ENCODE data around the gene BEGAIN. TPM values are rescaled to one million over a fixed set of nuclear protein-coding genes. Genes with fewer than 3 reads are reported as not detected.

Gene BEGAIN
- total RNA-seq, 4 donors from 2014 or later: 0.27 to 2.5 (median 0.37) TPM; not detected in 1

DNA sequence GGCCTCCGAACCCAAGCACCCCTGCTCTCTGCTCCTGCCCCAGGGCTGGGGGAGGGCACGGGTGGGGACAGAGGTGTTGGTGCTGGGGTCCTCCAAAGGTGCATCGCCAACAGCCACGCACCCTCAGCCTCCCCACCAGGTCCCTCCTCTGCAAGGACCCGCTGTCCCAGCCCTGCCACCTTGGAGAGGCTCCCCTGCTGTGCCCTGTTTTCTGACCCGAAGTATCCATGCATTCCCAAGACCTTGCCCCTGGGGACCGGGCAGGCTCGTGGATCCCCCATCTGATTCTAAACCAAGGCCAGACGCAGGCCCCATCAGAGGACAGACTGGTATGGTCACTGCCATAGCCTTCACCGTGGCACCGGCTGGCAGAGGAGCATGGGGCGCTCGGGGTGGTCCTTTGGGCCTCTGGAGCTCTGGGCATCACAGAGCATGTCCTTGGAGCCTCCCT lies 22.7 kb upstream of the BEGAIN start:
- in situ Hi-C loops (cut with MboI; ENCODE audit: low pct_ligation_motif_present in 1 of 4, low pct_unique_long_range_greater_than_20kb in 1 of 4, low sequenced_read_pairs in 3 of 4): no loop called here
- DNase-seq: no peak
- intact Hi-C loops (cut with DNase I; ENCODE audit: low total_unique reads): no loop called here
- Histone ChIP-seq H3K27ac (no peak overlapping the region), H3K27me3 (no peaks in the 10 kb centered on the region), H3K4me1 (no peaks in the 10 kb centered on the region), H3K36me3 (no peaks in the 10 kb centered on the region), H3K4me3 (no peak overlapping the region), H3K9me3 (no peaks in the 10 kb centered on the region)
- TF ChIP-seq EP300 (IDR thresholded peaks at IDR 0.05; ENCODE audit: low read depth) (no peak), POLR2AphosphoS5 (IDR thresholded peaks at IDR 0.05) (no peak), POLR2A (IDR thresholded peaks at IDR 0.05) (no peak)
- TF ChIP-seq, protein P1, sequence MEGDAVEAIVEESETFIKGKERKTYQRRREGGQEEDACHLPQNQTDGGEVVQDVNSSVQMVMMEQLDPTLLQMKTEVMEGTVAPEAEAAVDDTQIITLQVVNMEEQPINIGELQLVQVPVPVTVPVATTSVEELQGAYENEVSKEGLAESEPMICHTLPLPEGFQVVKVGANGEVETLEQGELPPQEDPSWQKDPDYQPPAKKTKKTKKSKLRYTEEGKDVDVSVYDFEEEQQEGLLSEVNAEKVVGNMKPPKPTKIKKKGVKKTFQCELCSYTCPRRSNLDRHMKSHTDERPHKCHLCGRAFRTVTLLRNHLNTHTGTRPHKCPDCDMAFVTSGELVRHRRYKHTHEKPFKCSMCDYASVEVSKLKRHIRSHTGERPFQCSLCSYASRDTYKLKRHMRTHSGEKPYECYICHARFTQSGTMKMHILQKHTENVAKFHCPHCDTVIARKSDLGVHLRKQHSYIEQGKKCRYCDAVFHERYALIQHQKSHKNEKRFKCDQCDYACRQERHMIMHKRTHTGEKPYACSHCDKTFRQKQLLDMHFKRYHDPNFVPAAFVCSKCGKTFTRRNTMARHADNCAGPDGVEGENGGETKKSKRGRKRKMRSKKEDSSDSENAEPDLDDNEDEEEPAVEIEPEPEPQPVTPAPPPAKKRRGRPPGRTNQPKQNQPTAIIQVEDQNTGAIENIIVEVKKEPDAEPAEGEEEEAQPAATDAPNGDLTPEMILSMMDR (IDR thresholded peaks at IDR 0.05): no peak
- WGBS, 2 donors (ENCODE audit: low coverage in 1 of 2): 95% methylated on average over 13 of the region's 13 CpGs; no CpG with 5 or more reads in 1 of the 2 donors

DNA sequence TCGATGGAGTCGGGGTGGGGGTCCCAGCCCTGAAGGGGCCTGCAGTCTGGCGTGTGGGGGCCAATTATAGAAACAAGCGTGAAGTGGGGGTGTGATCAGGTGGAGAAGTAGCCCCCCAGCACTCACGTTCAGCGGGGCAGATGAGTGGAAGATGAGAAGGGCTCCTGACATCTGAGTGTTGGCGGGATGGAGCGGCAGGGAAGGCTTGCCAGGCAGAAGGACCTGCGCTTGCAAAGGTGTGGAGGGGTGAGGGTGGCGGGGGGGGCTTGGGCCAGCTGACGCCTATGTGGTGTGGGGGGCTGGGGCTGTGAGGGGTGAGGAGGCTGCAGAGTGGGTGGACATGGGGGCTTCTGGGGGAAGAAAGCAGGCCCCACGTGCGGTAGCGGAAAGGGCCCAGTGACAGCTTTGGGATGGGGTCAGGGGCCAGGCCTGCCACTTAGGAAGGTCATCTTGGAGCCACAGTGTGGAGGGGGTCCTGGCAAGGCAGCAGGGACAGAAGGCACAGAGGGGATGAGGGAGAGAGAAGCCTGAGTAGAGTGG lies 22.2 kb upstream of the BEGAIN start:
- Histone ChIP-seq H3K27ac (no peak overlapping the region), H3K27me3 (no peaks in the 10 kb centered on the region), H3K4me1 (no peaks in the 10 kb centered on the region), H3K4me3 (no peak overlapping the region), H3K36me3 (no peaks in the 10 kb centered on the region), H3K9me3 (no peaks in the 10 kb centered on the region)
- no peak for DNase-seq
- in situ Hi-C loops (cut with MboI; ENCODE audit: low pct_ligation_motif_present in 1 of 4, low pct_unique_long_range_greater_than_20kb in 1 of 4, low sequenced_read_pairs in 3 of 4) (no loop called here), intact Hi-C loops (cut with DNase I; ENCODE audit: low total_unique reads) (no loop called here)
- TF ChIP-seq POLR2AphosphoS5 (IDR thresholded peaks at IDR 0.05): no peak
- no peak for TF ChIP-seq POLR2A (IDR thresholded peaks at IDR 0.05)
- TF ChIP-seq, protein P1 (IDR thresholded peaks at IDR 0.05): no peak
- TF ChIP-seq EP300 (IDR thresholded peaks at IDR 0.05; ENCODE audit: low read depth): no peak
- WGBS, 2 donors (ENCODE audit: low coverage in 1 of 2): 89 to 98% methylated on average over 7 to 13 of the region's 14 CpGs

DNA sequence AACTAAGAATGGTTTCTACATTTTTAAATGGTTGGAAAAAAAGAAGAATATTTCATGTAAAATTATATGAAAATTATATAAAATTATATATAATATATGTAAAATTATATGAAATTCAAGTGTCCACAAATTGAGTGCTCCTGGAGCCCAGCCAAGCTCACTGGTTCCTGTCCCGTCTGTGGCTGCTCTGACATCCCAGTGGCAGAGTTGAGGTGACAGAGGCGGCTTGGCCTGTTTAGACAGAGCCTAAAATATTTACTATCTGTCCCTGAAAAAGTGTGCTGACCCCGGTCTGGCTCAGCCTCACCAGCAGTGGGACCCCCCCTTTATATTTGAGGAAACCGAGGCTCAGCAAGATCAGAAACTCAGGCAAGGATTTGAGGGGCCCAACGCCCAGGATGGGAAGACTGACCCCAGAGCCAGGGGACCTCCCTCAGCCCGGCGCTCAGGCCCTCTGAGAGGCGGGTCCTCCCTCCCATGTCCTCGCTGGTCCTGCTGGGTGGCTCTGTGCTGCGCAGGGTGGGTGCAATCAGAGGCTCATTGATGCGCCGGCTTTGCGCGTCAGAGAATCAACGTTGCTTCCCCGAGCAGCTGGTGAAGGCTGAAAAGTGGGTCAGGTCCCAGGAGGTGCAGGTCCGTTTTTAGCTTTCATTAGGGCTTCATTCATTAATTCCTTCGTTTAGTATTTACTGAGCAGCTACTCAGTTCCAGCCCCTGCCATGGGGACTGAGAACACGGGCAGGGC lies 21.5 kb upstream of the BEGAIN start:
- DNase-seq: peak; percentile 4
- no peaks in the 10 kb centered on the region for H3K27me3 ChIP-seq
- H3K9me3 ChIP-seq: no peaks in the 10 kb centered on the region
- in situ Hi-C loops (cut with MboI; ENCODE audit: low pct_ligation_motif_present in 1 of 4, low pct_unique_long_range_greater_than_20kb in 1 of 4, low sequenced_read_pairs in 3 of 4) (no loop called here), intact Hi-C loops (cut with DNase I; ENCODE audit: low total_unique reads) (no loop called here)
- 61 to 83% methylated on average over 3 to 19 of the region's 19 CpGs for WGBS, 2 donors (ENCODE audit: low coverage in 1 of 2)
- no peaks in the 10 kb centered on the region for H3K4me1 ChIP-seq
- no peak overlapping the region for H3K4me3 ChIP-seq
- no peaks in the 10 kb centered on the region for H3K36me3 ChIP-seq
- no peak overlapping the region for H3K27ac ChIP-seq
- no peak for TF ChIP-seq POLR2AphosphoS5 (IDR thresholded peaks at IDR 0.05)
- no peak for TF ChIP-seq POLR2A (IDR thresholded peaks at IDR 0.05)
- TF ChIP-seq EP300 (IDR thresholded peaks at IDR 0.05; ENCODE audit: low read depth): no peak
- TF ChIP-seq, protein P1 (IDR thresholded peaks at IDR 0.05): no peak

DNA sequence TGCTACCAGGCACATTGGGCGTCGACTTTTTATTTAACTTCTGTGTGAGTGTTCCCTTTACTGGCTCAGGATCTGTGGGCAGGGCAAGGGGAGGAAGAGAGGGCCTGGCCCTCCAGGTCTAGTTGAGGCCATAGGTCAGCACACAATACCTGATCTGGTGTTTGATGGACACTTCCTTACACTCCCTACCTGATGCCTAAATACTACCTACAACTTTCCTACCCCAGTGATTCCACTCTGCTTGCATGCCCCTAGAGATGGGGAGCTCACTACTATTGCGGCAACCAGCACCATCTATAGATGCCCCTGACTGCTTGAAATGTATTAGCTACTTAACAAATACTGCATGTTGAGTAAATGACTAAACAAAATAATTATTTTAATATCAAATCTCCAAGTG lies 20.8 kb upstream of the BEGAIN start:
- in situ Hi-C loops (cut with MboI; ENCODE audit: low pct_ligation_motif_present in 1 of 4, low pct_unique_long_range_greater_than_20kb in 1 of 4, low sequenced_read_pairs in 3 of 4): no loop called here

More for the DNA sequence above, 20.8 kb upstream of the BEGAIN start:
- intact Hi-C loops (cut with DNase I; ENCODE audit: low total_unique reads): no loop called here
- Histone ChIP-seq H3K36me3 (no peaks in the 10 kb centered on the region), H3K9me3 (no peaks in the 10 kb centered on the region), H3K4me3 (no peak overlapping the region), H3K27me3 (no peaks in the 10 kb centered on the region), H3K4me1 (no peaks in the 10 kb centered on the region), H3K27ac (no peak overlapping the region)
- WGBS, 2 donors (ENCODE audit: low coverage in 1 of 2): 80 to 85% methylated on average over 1 to 3 of the region's 3 CpGs
- DNase-seq: no peak
- TF ChIP-seq POLR2AphosphoS5 (IDR thresholded peaks at IDR 0.05): no peak
- TF ChIP-seq POLR2A (IDR thresholded peaks at IDR 0.05): no peak
- TF ChIP-seq, protein P1 (IDR thresholded peaks at IDR 0.05): no peak
- no peak for TF ChIP-seq EP300 (IDR thresholded peaks at IDR 0.05; ENCODE audit: low read depth)
